Activated CD8-positive, alpha-beta memory T cell treated with anti-CD3 and anti-CD28 coated beads for 1 hour (primary cell): ENCODE data around the gene COL26A1.
A peak's percentile ranks its signal among the peaks of the same experiment; 100 is the strongest.
"Not testable (repeated sequence)": the region's sequence is repeated elsewhere in the genome, so short reads cannot be mapped to it uniquely, and the experiment has no call there.

Source experiments
- DNase-seq, 2 donors: peaks; one replicate each; pipeline ENCODE4 v3.0.0-alpha.2; 2020; ENCODE audit warnings: low read depth in 1 of 2; ENCODE audit errors: extremely low read depth in 1 of 2

COL26A1 gene

GRCh38 chr7:101401390-101402080 is 38.9 kb downstream of the COL26A1 start:
- no peak for DNase-seq

GRCh38 chr7:101402081-101402779 is 39.6 kb downstream of the COL26A1 start:
- no peak for DNase-seq

GRCh38 chr7:101402835-101403234 is 40.2 kb downstream of the COL26A1 start:
- DNase-seq, result no peak

- DNase-seq, result no peak
These were observed 42.9 kb downstream of the COL26A1 start for GRCh38 chr7:101405474-101406067.

- DNase-seq, result peak in 1 of 2 donors; percentile 13
These were observed 48.2 kb downstream of the COL26A1 start for GRCh38 chr7:101410743-101411507.

GRCh38 chr7:101411508-101411874 is 48.8 kb downstream of the COL26A1 start:
- no peak for DNase-seq

- DNase-seq, result no peak
These were observed 50.3 kb downstream of the COL26A1 start for GRCh38 chr7:101412976-101413375.

- DNase-seq, result no peak
These were observed 56.0 kb downstream of the COL26A1 start for GRCh38 chr7:101418694-101419093.

- no peak for DNase-seq
These were observed 57.2 kb downstream of the COL26A1 start for GRCh38 chr7:101419831-101420230.

GRCh38 chr7:101420436-101420835 is 57.8 kb downstream of the COL26A1 start:
- DNase-seq, result no peak

- no peak for DNase-seq
These were observed 59.9 kb downstream of the COL26A1 start for GRCh38 chr7:101422356-101423195.

- no peak for DNase-seq
These were observed 63.8 kb downstream of the COL26A1 start for GRCh38 chr7:101426303-101427011.

- DNase-seq, result no peak
These were observed 65.6 kb downstream of the COL26A1 start for GRCh38 chr7:101428093-101428866.

GRCh38 chr7:101432316-101432715 is 69.6 kb downstream of the COL26A1 start:
- no peak for DNase-seq

- DNase-seq, result no peak
These were observed 71.0 kb downstream of the COL26A1 start for GRCh38 chr7:101433688-101434087.

- not testable (repeated sequence) for DNase-seq
These were observed 71.5 kb downstream of the COL26A1 start for GRCh38 chr7:101434155-101434554.

- DNase-seq, result no peak
These were observed 73.0 kb downstream of the COL26A1 start for GRCh38 chr7:101435461-101436220.

- no peak for DNase-seq
These were observed 73.6 kb downstream of the COL26A1 start for GRCh38 chr7:101436221-101436735.
